ENCODE data around the gene HMX1.

HMX1 gene

DNA sequence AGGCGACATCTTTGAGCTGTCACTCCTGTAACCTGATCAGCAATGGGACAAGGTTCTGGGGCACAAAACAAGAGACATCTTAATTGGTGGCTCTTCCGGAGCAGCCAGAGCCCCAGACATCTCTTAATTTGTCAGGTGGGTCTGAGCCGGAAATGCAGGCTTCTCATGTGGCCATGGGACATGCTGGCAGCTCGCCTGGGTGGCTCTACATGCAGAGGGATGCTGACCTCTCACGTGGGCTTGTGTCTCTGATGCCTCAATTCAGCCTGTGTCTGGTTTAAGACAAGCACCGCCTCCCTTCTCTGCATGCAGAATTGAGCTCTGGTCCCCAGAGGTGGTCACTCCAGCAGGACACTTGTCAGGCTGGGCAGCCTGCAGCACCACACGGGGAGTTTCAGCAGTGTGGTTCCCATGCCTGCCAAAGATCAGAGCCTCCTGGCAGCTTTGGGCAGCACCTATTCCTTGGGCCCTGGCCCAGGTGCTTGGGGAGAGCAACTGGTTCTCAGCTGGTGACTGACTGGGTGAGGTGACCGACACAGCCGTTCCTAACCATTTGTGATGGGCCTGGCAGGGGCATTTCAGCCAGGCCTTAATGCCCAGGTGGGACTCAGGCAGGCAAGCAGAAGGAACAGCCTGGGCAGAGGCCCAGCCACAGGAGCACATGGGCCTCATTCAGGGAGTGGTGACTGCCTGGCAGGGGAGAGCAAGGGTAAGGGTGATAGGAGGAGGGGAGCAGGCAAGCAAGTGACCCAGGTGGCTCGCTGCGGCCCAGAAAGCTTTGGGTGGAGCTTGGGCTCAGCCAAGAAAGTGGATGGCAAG is 53.4 kb downstream of the HMX1 start:
- no peak for DNase-seq (ENCODE audit: low read depth)

DNA sequence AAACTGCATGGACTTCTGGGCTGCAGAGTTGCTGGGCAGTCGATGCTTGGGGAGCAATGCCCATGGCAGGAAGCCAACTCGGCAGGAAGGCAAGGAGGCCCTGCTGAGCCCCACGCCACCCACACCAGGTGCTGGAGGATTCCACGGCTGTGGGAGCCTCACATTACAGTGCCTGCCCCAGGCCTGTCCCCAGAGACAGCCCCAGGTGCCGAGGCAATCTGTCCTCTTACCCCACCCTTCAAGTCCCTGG is 53.9 kb downstream of the HMX1 start:
- DNase-seq (ENCODE audit: low read depth): no peak

DNA sequence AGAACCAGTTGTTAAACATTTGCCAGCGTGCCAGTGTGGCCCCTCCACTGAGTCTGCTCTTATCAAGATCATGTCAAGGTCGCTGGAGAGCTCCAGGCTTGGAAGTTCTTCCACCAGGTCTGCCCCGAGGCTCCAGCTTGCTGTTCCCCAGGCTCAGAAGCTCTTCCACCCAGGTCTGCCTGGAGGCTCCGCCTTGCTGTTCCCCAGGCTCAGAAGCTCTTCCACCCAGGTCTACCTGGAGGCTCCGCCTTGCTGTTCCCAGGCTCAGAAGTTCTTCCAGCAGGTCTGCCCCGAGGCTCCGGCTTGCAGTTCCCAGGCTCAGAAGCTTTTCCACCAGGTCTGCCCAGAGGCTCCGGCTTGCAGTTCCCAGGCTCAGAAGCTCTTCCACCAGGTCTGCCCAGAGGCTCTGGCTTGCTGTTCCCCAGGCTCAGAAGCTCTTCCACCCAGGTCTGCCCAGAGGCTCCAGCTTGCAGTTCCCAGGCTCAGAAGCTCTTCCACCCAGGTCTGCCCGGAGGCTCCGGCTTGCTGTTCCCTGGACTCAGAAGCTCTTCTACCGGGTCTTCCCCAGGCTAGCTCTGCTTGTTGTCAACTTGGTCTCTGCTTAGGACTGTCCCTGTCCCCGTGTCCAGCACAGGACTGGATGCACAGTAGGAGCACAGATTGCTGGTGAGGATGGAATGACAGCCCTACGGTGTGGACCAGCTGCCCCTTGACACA is 54.4 kb downstream of the HMX1 start:
- DNase-seq (ENCODE audit: low read depth): no peak
